Immature natural killer cell (primary cell): Measurements from ENCODE around the gene APH1A. TPM values are rescaled to one million over a fixed set of nuclear protein-coding genes. Genes with fewer than 3 reads are reported as not detected.
A peak's percentile ranks its signal among the peaks of the same experiment; 100 is the strongest.

Experiments used
- DNase-seq, 3 donors: peaks; one replicate each; pipeline ENCODE4 v3.0.0; 2022; ENCODE audit warnings: mixed read lengths in 1 of 3
- H3K27ac Mint-ChIP-seq, 6 donors: one replicate each; pipeline ENCODE4 v1.8.0; 2020; ENCODE audit warnings: mixed read lengths in 6 of 6, mild to moderate bottlenecking in 5 of 6, inconsistent platforms in 4 of 6, moderate library complexity in 3 of 6
- H3K27me3 Mint-ChIP-seq, 3 donors: one replicate each; pipeline ENCODE4 v1.8.0; 2020 to 2021; ENCODE audit warnings: low read depth in 3 of 3, mild to moderate bottlenecking in 3 of 3, mixed read lengths in 3 of 3, moderate library complexity in 3 of 3, inconsistent platforms in 1 of 3
- H3K36me3 Mint-ChIP-seq, 3 donors: one replicate each; pipeline ENCODE4 v1.8.0; 2020; ENCODE audit warnings: mixed read lengths in 3 of 3, inconsistent platforms in 2 of 3, mild to moderate bottlenecking in 2 of 3
- H3K4me1 Mint-ChIP-seq, 2 donors: one replicate each; pipeline ENCODE4 v1.8.0; 2020; ENCODE audit warnings: inconsistent platforms in 2 of 2, mild to moderate bottlenecking in 2 of 2, mixed read lengths in 2 of 2, moderate library complexity in 1 of 2
- H3K4me3 Mint-ChIP-seq, 5 donors: one replicate each; pipeline ENCODE4 v1.8.0; 2020; ENCODE audit warnings: mild to moderate bottlenecking in 5 of 5, mixed read lengths in 5 of 5, inconsistent platforms in 3 of 5, moderate library complexity in 3 of 5
- H3K9me3 Mint-ChIP-seq, 6 donors: one replicate each; pipeline ENCODE4 v1.8.0; 2020; ENCODE audit warnings: mild to moderate bottlenecking in 6 of 6, mixed read lengths in 6 of 6, inconsistent platforms in 4 of 6, moderate library complexity in 3 of 6
- polyA plus RNA-seq, 3 donors: library from polyadenylated mRNA; unstranded; fragments of 300-500 nt; fragmentation: Illumina TruSeq; gene quantifications; one replicate each; pipeline ENCODE4 v1.2.3, GENCODE V29; 2021

Gene APH1A
- polyA plus RNA-seq, 3 donors from 2014 or later, result 64.6 to 99.1 (median 82.1) TPM

GRCh38 chr1:150282558-150282958 is 13.7 kb upstream of the APH1A start:
- Mint-ChIP-seq H3K27ac (peak overlapping the region in 5 of 6 donors; percentile 36 to 79 (median 70)), H3K36me3 (no peaks in the 10 kb centered on the region), H3K9me3 (no peaks in the 10 kb centered on the region), H3K4me3 (peak overlapping the region; percentile 83 to 94 (median 88)), H3K27me3 (peaks cover 6 to 22% (median 11%) of the 10 kb centered on the region in 3 donors), H3K4me1 (peaks cover 28 to 34% of the 10 kb centered on the region in 2 donors)
- DNase-seq, result no peak

- peak; percentile 74 to 75 (median 75) for DNase-seq
- Mint-ChIP-seq H3K9me3 (no peaks in the 10 kb centered on the region), H3K27ac (peak within 1 kb of the TSS; percentile 48 to 93 (median 79)), H3K27me3 (peaks cover 6 to 22% (median 11%) of the 10 kb centered on the region in 3 donors), H3K36me3 (no peaks in the 10 kb centered on the region), H3K4me1 (peaks cover 28 to 34% of the 10 kb centered on the region in 2 donors), H3K4me3 (peak within 1 kb of the TSS; percentile 83 to 94 (median 88))
These were observed 13.1 kb upstream of the APH1A start, which contains the start of gene CIART for GRCh38 chr1:150281758-150282557. TSS of gene CIART (plus strand) at chr1:150282554. CDS start at chr1:150283268, 714 bp downstream.

- peak; percentile 46 to 61 (median 53) for DNase-seq
- Mint-ChIP-seq H3K27me3 (peaks cover 6 to 22% (median 9%) of the 10 kb centered on the region in 3 donors), H3K9me3 (no peaks in the 10 kb centered on the region), H3K4me1 (peaks cover 28 to 34% of the 10 kb centered on the region in 2 donors), H3K36me3 (peaks cover 0 to 2% (median 2%) of the 10 kb centered on the region in 3 donors), H3K4me3 (peak overlapping the region; percentile 83 to 94 (median 88)), H3K27ac (peak overlapping the region; percentile 48 to 93 (median 79))
These were observed 12.5 kb upstream of the APH1A start for GRCh38 chr1:150281221-150281757.

GRCh38 chr1:150280138-150280707 is 11.4 kb upstream of the APH1A start:
- no peak for DNase-seq
- peak overlapping the region in 1 of 6 donors; percentile 33 for H3K27ac Mint-ChIP-seq
- H3K9me3 Mint-ChIP-seq, result no peaks in the 10 kb centered on the region
- peak overlapping the region; percentile 10 to 94 (median 55) for H3K4me3 Mint-ChIP-seq
- H3K27me3 Mint-ChIP-seq, result peaks cover 6 to 23% (median 9%) of the 10 kb centered on the region in 3 donors
- peaks cover 0 to 6% (median 4%) of the 10 kb centered on the region in 3 donors for H3K36me3 Mint-ChIP-seq
- H3K4me1 Mint-ChIP-seq, result peaks cover 28 to 34% of the 10 kb centered on the region in 2 donors

GRCh38 chr1:150273311-150273710 is 4.5 kb upstream of the APH1A start:
- H3K27me3 Mint-ChIP-seq, result peaks cover 11 to 17% (median 12%) of the 10 kb centered on the region in 3 donors
- no peaks in the 10 kb centered on the region for H3K9me3 Mint-ChIP-seq
- H3K27ac Mint-ChIP-seq, result no peak overlapping the region
- no peak overlapping the region for H3K4me3 Mint-ChIP-seq
- H3K4me1 Mint-ChIP-seq, result peaks cover 11 to 14% of the 10 kb centered on the region in 2 donors
- DNase-seq, result no peak
- peaks cover 0 to 10% (median 10%) of the 10 kb centered on the region in 3 donors for H3K36me3 Mint-ChIP-seq

GRCh38 chr1:150271291-150271959 is 2.6 kb upstream of the APH1A start:
- Mint-ChIP-seq H3K36me3 (peaks cover 8 to 15% (median 10%) of the 10 kb centered on the region in 3 donors), H3K4me3 (no peak overlapping the region)

GRCh38 chr1:150269451-150269850 is 635 bp upstream of the APH1A start:
- Mint-ChIP-seq H3K27ac (peak overlapping the region; percentile 93 to 98 (median 96)), H3K9me3 (no peaks in the 10 kb centered on the region), H3K27me3 (peaks cover 17 to 20% (median 17%) of the 10 kb centered on the region in 3 donors), H3K36me3 (peaks cover 4 to 27% (median 14%) of the 10 kb centered on the region in 3 donors), H3K4me3 (peak overlapping the region; percentile 91 to 99 (median 94)), H3K4me1 (peaks cover 30 to 32% of the 10 kb centered on the region in 2 donors)
- no peak for DNase-seq

More at GRCh38 chr1:150271291-150271959, 2.6 kb upstream of the APH1A start:
- DNase-seq, result no peak
- Mint-ChIP-seq H3K27me3 (peaks cover 17 to 24% (median 17%) of the 10 kb centered on the region in 3 donors), H3K9me3 (no peaks in the 10 kb centered on the region), H3K27ac (peak overlapping the region in 1 of 6 donors; percentile 63), H3K4me1 (peaks cover 27 to 32% of the 10 kb centered on the region in 2 donors)

- Mint-ChIP-seq H3K36me3 (peaks cover 0 to 24% (median 14%) of the 10 kb centered on the region in 3 donors), H3K4me3 (peak overlapping the region; percentile 91 to 99 (median 94)), H3K27ac (peak overlapping the region; percentile 93 to 98 (median 96)), H3K27me3 (peaks cover 17 to 20% (median 17%) of the 10 kb centered on the region in 3 donors), H3K9me3 (no peaks in the 10 kb centered on the region), H3K4me1 (peaks cover 30 to 32% of the 10 kb centered on the region in 2 donors)
- peak; percentile 44 to 55 (median 50) for DNase-seq
These were observed 494 bp downstream of the APH1A start for GRCh38 chr1:150268340-150268704.

- no peak for DNase-seq
- Mint-ChIP-seq H3K4me1 (peaks cover 30 to 32% of the 10 kb centered on the region in 2 donors), H3K27me3 (peaks cover 17 to 19% (median 17%) of the 10 kb centered on the region in 3 donors), H3K36me3 (peaks cover 0 to 24% (median 14%) of the 10 kb centered on the region in 3 donors), H3K27ac (peak overlapping the region; percentile 93 to 98 (median 96)), H3K4me3 (peak overlapping the region; percentile 91 to 99 (median 94)), H3K9me3 (no peaks in the 10 kb centered on the region)
These were observed 920 bp downstream of the APH1A start for GRCh38 chr1:150267896-150268295.

- DNase-seq, result no peak
- H3K27ac Mint-ChIP-seq, result peak overlapping the region in 1 of 6 donors; percentile 14
- no peaks in the 10 kb centered on the region for H3K9me3 Mint-ChIP-seq
- peaks cover 21 to 22% of the 10 kb centered on the region in 2 donors for H3K4me1 Mint-ChIP-seq
- H3K36me3 Mint-ChIP-seq, result peaks cover 0 to 21% (median 14%) of the 10 kb centered on the region in 3 donors
- no peak overlapping the region for H3K4me3 Mint-ChIP-seq
- H3K27me3 Mint-ChIP-seq, result peaks cover 8 to 21% (median 10%) of the 10 kb centered on the region in 3 donors
These were observed 5.3 kb downstream of the APH1A start for GRCh38 chr1:150263549-150263948.

GRCh38 chr1:150262388-150263320 is 6.2 kb downstream of the APH1A start:
- Mint-ChIP-seq H3K27me3 (peaks cover 4 to 23% (median 5%) of the 10 kb centered on the region in 3 donors), H3K9me3 (no peaks in the 10 kb centered on the region), H3K4me3 (no peak overlapping the region), H3K36me3 (peaks cover 0 to 21% (median 14%) of the 10 kb centered on the region in 3 donors), H3K27ac (peak overlapping the region in 2 of 6 donors; percentile 27 to 41), H3K4me1 (peaks cover 12 to 13% of the 10 kb centered on the region in 2 donors)
- no peak for DNase-seq

GRCh38 chr1:150261367-150261766 is 7.4 kb downstream of the APH1A start:
- no peak for DNase-seq
- peaks cover 3 to 4% of the 10 kb centered on the region in 2 donors for H3K4me1 Mint-ChIP-seq
- no peak overlapping the region for H3K4me3 Mint-ChIP-seq
- peaks cover 0 to 15% (median 6%) of the 10 kb centered on the region in 3 donors for H3K36me3 Mint-ChIP-seq
- H3K27me3 Mint-ChIP-seq, result peaks cover 7 to 26% (median 11%) of the 10 kb centered on the region in 3 donors
- H3K27ac Mint-ChIP-seq, result no peak overlapping the region
- H3K9me3 Mint-ChIP-seq, result no peaks in the 10 kb centered on the region
